DLD1 (cell line): ENCODE data around the gene PRR23A.

ENCODE experiments used
- in situ Hi-C: cut with HindIII; loops from 2 replicates; pipeline ENCODE4 v1.10.0; 2017; ENCODE audit warnings: low sequenced_read_pairs

PRR23A gene

DNA sequence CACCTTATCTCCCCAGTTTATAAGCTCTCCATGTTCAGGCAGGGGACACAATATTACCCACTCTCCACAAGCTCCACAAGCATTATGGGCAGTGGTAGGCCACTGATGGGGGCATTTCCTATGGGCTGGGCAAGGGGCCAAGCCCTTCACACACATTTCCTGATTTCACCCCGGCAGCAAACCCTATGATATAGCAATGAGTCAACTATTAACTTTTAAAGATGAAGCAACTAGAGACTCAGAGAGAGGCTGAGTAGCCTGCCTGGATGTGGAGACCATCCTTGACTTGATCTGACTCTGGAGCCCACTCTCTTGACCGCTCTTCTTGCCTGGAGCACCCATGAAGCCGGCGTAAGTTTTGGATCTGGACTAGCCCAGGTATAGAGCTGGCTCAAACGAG, 31.6 kb downstream of the PRR23A start:
- in situ Hi-C loops: no loop called here

DNA sequence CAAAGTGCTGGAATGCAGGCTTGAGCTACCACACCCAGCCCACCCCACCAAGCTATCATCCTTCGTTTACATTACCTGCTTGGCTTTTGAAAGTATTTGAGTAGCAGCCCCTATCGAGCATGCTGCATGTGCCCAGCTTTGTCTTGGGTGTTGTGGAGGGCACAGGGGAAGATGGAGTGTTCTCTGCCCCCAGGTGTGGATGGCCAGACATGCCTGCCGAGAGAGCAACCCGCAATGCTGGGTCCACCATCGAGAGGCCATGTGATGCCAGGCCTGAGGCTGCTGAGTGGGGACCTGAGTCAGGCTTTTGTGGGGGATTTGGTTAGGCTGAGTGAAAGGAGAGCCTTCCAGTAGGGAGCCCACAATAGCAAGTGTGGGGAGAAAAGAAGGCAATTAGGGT, 33.1 kb downstream of the PRR23A start:
- in situ Hi-C loops: no loop called here

DNA sequence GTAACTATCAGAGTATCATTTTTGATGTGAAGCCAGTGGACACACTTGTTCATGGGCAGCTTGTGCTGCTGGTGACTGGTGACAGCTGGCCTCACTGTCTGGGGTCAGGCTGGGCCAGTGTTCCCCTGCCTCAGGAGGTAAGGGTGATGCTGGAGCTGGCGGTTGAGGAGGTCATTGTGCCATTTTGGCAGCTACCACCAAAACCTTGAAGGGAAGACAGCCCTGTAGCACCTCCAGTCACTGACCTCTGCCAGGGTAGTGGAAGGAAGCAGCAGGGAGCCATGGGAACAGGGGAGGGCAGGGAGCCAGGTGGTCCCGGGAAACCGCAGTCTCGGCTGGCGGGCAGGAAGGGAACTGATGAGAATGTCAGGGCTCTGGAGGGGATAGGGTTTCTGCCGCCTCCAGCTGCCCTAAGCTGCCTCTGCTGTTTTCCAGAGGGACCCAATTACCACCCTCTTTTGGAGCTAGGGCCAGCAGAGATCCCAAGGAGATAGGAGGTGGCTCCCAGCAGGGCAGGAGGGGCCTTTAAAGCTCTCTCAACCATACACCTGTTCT, 34.2 kb downstream of the PRR23A start:
- in situ Hi-C loops: no loop called here

DNA sequence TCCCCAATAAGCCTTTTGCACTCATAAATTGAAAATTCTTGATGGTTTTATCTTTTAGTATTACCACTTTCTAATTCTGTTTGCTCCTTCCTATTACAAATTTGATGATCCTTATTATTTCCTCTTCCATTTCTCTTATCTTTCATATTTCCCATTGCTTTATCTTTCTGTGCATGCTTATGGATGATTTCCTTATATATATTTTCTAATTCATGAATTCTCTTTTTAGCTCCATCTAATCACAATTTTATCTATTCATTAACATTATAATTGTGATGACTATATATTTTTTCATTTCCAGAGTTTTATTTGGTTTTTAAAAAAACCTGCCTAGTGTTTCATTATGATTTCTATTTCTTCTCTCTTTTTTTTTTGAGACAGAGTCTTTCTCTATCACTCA, 41.1 kb downstream of the PRR23A start:
- in situ Hi-C loops: no loop called here

DNA sequence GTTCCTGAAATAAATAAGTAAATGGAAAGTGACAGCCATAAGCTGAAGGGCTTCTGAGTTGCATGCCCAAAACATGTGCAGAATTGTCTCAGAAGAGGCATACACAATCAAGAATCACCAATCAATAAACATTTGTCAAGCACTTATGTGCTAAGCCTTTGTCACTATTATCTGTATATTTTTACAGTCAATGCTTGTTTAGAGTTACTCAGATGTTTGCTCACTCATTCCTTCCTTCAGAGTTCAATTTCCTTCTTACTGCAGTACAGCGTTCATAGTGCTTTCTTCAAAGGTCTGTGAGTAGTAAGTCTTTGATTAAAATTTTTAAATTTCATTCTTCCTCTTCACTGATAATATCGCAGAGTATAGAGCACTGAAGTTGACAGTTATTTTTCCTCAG, 41.8 kb downstream of the PRR23A start:
- in situ Hi-C loops: no loop called here

DNA sequence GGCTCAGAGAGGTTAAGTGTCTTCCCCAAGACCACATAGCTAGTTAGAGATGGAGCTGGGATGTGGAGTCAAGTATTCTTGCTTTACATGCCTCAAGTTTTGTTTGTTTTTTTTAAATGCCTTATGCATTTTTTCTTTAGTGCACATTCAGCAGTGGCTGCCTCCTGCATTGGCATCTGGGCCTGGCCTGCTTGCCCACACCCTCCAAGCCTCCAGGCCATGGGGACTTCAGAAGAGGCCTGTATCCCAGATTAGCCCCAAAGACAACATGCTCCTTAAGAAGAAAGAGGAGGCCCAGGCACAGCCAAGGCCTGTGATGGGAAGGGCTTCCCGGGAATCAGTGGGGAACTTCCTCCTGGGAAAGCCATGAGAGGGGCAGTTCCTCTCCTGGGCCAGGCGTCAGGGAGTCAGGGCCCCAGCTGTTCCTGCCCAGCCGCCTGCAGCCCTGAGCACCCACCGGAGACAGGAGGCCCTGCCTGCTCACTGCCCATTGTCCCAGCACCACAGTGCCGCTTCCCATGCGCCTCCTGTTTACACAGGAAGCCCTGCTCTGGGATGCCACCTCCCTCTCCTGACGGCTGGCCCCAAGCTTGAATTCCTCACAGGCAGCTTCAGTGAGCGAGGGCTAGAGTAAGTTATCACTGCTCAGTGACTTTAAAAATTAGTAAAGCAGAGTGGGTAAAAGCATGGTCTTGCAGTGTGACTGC, 43.1 kb downstream of the PRR23A start:
- in situ Hi-C loops: no loop called here

DNA sequence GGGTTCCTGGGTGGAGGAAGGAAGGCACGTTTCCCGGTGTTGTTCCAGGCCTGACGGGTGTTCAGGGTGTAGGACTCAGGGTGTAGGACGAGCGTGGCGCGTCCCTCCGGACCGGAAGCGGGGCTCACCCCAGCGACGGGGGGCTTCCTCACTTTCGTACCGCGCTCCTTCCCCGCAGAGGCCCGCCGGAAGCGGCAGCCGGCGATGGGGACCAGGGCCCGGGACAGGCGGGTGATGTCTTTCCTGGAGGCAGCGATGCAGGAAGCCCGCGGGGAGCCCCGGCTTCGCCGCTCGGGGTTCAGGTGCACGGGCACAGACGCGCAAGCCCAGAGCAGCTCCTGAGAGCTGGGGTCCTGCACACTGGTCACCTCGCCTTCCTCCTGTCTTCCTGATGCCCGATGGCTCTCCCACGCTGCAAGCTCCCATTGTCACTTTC, 45.6 kb downstream of the PRR23A start:
- in situ Hi-C loops: no loop called here
